Measurements from ENCODE around the gene OPCML.

The OPCML gene

GRCh38 chr11:133501643-133502539 is 30.4 kb downstream of the OPCML start:
- no peak for DNase-seq

GRCh38 chr11:133500936-133501335 is 31.4 kb downstream of the OPCML start:
- DNase-seq = no peak

- DNase-seq = no peak
Observed at GRCh38 chr11:133500435-133500834, 31.9 kb downstream of the OPCML start.

GRCh38 chr11:133498969-133499368 is 33.3 kb downstream of the OPCML start:
- no peak for DNase-seq

- no peak for DNase-seq
Observed at GRCh38 chr11:133497477-133498140, 34.7 kb downstream of the OPCML start.

- DNase-seq = no peak
Observed at GRCh38 chr11:133492895-133493294, 39.4 kb downstream of the OPCML start.

- no peak for DNase-seq
Observed at GRCh38 chr11:133491680-133492383, 40.5 kb downstream of the OPCML start.

- DNase-seq = no peak
Observed at GRCh38 chr11:133480722-133481121, 51.6 kb downstream of the OPCML start.

- no peak for DNase-seq
Observed at GRCh38 chr11:133479209-133479608, 53.1 kb downstream of the OPCML start.

GRCh38 chr11:133477251-133477625 is 55.1 kb downstream of the OPCML start:
- DNase-seq = no peak

- no peak for DNase-seq
Observed at GRCh38 chr11:133476570-133477250, 55.6 kb downstream of the OPCML start.

GRCh38 chr11:133474461-133474860 is 57.8 kb downstream of the OPCML start:
- DNase-seq = no peak

GRCh38 chr11:133467686-133468085 is 64.6 kb downstream of the OPCML start:
- DNase-seq = no peak

- DNase-seq = no peak
Observed at GRCh38 chr11:133443206-133443747, 89.0 kb downstream of the OPCML start.

- DNase-seq = no peak
Observed at GRCh38 chr11:133441964-133442660, 90.2 kb downstream of the OPCML start.

GRCh38 chr11:133425992-133426391 is 106.3 kb downstream of the OPCML start:
- DNase-seq = no peak

GRCh38 chr11:133425245-133425644 is 107.1 kb downstream of the OPCML start:
- no peak for DNase-seq

GRCh38 chr11:133418218-133418617 is 114.1 kb downstream of the OPCML start:
- DNase-seq = no peak

- no peak for DNase-seq
Observed at GRCh38 chr11:133414506-133414905, 117.8 kb downstream of the OPCML start.

GRCh38 chr11:133413703-133414102 is 118.6 kb downstream of the OPCML start:
- no peak for DNase-seq

- DNase-seq = no peak
Observed at GRCh38 chr11:133409799-133410198, 122.5 kb downstream of the OPCML start.

- no peak for DNase-seq
Observed at GRCh38 chr11:133408936-133409335, 123.4 kb downstream of the OPCML start.

Measured in CD4-positive, alpha-beta T cell treated with Interleukin-4 for 1 hour (primary cell).